WTC11 (cell line): ENCODE results near the gene RHEB.

ENCODE experiments used
- CREB1 ChIP-seq: sonication (generic); formaldehyde crosslinking; IDR thresholded peaks from 2 replicates; pipeline ENCODE4 v1.8.0; 2023; ENCODE audit warnings: mild to moderate bottlenecking, missing genetic modification reagents
- CTCF ChIP-seq: fragments of 200-600 bp; IDR thresholded peaks from 2 replicates; pipeline ENCODE4 v1.8.0; 2022; ENCODE audit warnings: antibody characterized with exemption
- RELA ChIP-seq: sonication (generic); formaldehyde crosslinking; IDR thresholded peaks from 2 replicates; pipeline ENCODE4 v1.8.1; 2022; ENCODE audit warnings: missing genetic modification reagents, mild to moderate bottlenecking, borderline replicate concordance
- SP1 ChIP-seq: sonication (generic); formaldehyde crosslinking; conservative IDR thresholded peaks from 2 replicates; pipeline ENCODE4 v1.8.1; 2022; ENCODE audit warnings: missing genetic modification reagents
- STAT6 ChIP-seq: sonication (generic); formaldehyde crosslinking; conservative IDR thresholded peaks from 2 replicates; pipeline ENCODE4 v1.8.1; 2023; ENCODE audit warnings: mild to moderate bottlenecking, low read depth, missing genetic modification reagents, moderate library complexity
- TCF7 ChIP-seq: sonication (generic); formaldehyde crosslinking; IDR thresholded peaks from 2 replicates; pipeline ENCODE4 v1.8.0; 2022; ENCODE audit warnings: mild to moderate bottlenecking, low read depth, missing genetic modification reagents, moderate library complexity
- TP53 ChIP-seq: sonication (generic); formaldehyde crosslinking; IDR thresholded peaks from 2 replicates; pipeline ENCODE4 v1.8.1; 2023; ENCODE audit warnings: mild to moderate bottlenecking, missing genetic modification reagents
- ZNF138 ChIP-seq: sonication (generic); formaldehyde crosslinking; conservative IDR thresholded peaks from 2 replicates; pipeline ENCODE4 v1.8.1; 2022; ENCODE audit warnings: mild to moderate bottlenecking, moderate library complexity, missing genetic modification reagents
- TF ChIP-seq, protein P1 (sequence below): sonication (generic); formaldehyde crosslinking; IDR thresholded peaks from 2 replicates; pipeline ENCODE4 v1.8.1; 2022; ENCODE audit warnings: low read depth, mild to moderate bottlenecking, moderate library complexity, missing genetic modification reagents, borderline replicate concordance
- TF ChIP-seq, protein P2 (sequence below): sonication (generic); formaldehyde crosslinking; conservative IDR thresholded peaks from 2 replicates; pipeline ENCODE4 v1.8.1; 2022; ENCODE audit warnings: mild to moderate bottlenecking, missing genetic modification reagents

- no peak for TF ChIP-seq CTCF
- TF ChIP-seq TCF7 (CRISPR knock-in tag): no peak
- TF ChIP-seq RELA (CRISPR knock-in tag): no peak
- TF ChIP-seq, protein P1, sequence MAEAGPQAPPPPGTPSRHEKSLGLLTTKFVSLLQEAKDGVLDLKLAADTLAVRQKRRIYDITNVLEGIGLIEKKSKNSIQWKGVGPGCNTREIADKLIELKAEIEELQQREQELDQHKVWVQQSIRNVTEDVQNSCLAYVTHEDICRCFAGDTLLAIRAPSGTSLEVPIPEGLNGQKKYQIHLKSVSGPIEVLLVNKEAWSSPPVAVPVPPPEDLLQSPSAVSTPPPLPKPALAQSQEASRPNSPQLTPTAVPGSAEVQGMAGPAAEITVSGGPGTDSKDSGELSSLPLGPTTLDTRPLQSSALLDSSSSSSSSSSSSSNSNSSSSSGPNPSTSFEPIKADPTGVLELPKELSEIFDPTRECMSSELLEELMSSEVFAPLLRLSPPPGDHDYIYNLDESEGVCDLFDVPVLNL (CRISPR knock-in tag): no peak
- TF ChIP-seq, protein P2, sequence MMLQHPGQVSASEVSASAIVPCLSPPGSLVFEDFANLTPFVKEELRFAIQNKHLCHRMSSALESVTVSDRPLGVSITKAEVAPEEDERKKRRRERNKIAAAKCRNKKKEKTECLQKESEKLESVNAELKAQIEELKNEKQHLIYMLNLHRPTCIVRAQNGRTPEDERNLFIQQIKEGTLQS (CRISPR knock-in tag): no peak
- TF ChIP-seq ZNF138 (CRISPR knock-in tag): no peak
- TF ChIP-seq CREB1 (CRISPR knock-in tag): no peak
- TF ChIP-seq SP1: no peak
- TF ChIP-seq TP53 (CRISPR knock-in tag): no peak
- no peak for TF ChIP-seq STAT6 (CRISPR knock-in tag)
Measured at GRCh38 chr7:151514461-151515275, 5.0 kb downstream of the RHEB start.
